Breast epithelium (tissue), 3 donors: ENCODE measurements around the gene KCNN4.

Experiments used
- CTCF ChIP-seq, 3 donors: fragments of 450-650 bp; IDR thresholded peaks; one replicate each; pipeline ENCODE4 v1.5.1; 2016 to 2017; ENCODE audit warnings: antibody characterized with exemption in 3 of 3, mild to moderate bottlenecking in 3 of 3, moderate library complexity in 3 of 3
- POLR2A ChIP-seq: fragments of 450-650 bp; IDR thresholded peaks from one replicate; pipeline ENCODE4 v1.6.1; 2016; ENCODE audit warnings: antibody characterized with exemption, mild to moderate bottlenecking, moderate library complexity
- POLR2AphosphoS5 ChIP-seq, 3 donors: sonication (generic); formaldehyde crosslinking; IDR thresholded peaks; one replicate each; pipeline ENCODE4 v1.6.1; 2017; ENCODE audit warnings: antibody characterized with exemption in 3 of 3

DNA sequence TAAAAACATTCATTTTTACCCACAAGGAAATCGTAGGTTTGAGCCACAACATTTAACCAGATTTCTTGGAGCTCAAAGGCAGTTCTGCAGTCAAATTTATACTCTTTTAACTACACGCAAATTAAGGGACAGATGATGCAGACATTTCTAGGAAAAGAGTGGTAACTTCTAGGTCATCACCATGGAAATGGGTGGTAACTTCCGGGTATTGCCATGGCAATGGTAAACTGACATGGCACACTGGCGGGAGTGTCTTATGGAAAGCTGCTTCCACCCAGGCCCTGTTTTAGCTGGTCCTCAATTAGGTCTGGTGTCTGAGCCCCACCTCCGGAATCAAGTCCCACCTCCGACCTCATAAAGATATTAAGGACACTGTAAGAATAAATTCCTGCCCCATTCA lies 31.9 kb upstream of the KCNN4 start:
- TF ChIP-seq CTCF (IDR thresholded peaks at IDR 0.05): no peak
- no peak for TF ChIP-seq POLR2AphosphoS5 (IDR thresholded peaks at IDR 0.05)
- TF ChIP-seq POLR2A: no peak
